ENCODE measurements around the gene DISC1.
"Not testable (repeated sequence)": the region's sequence is repeated elsewhere in the genome, so short reads cannot be mapped to it uniquely, and the experiment has no call there.

The DISC1 gene

GRCh38 chr1:231656741-231657140, 30.2 kb downstream of the DISC1 start:
- Histone ChIP-seq H3K4me1 (ENCODE audit: control insufficient read depth, insufficient read depth, low read length) (no peaks in the 10 kb centered on the region), H3K9ac (ENCODE audit: low read depth, low read length) (no peak overlapping the region), H3K9me3 (ENCODE audit: control insufficient read depth, insufficient read depth, low read length) (0 out of 2 replicates have a peak, but pooled peaks cover 3% of the 10 kb centered on the region)

GRCh38 chr1:231658223-231658622, 31.6 kb downstream of the DISC1 start:
- not testable (repeated sequence) for H3K4me1 ChIP-seq (ENCODE audit: control insufficient read depth, insufficient read depth, low read length); H3K9me3 ChIP-seq (ENCODE audit: control insufficient read depth, insufficient read depth, low read length); H3K27ac ChIP-seq (ENCODE audit: low read depth, low read length); H3K9ac ChIP-seq (ENCODE audit: low read depth, low read length); H3K36me3 ChIP-seq (ENCODE audit: control insufficient read depth, insufficient read depth, low read length); H3K4me3 ChIP-seq (ENCODE audit: low read depth, low read length); H3K27me3 ChIP-seq (ENCODE audit: control insufficient read depth, insufficient read depth, low read length)

More at GRCh38 chr1:231656741-231657140, 30.2 kb downstream of the DISC1 start:
- Histone ChIP-seq H3K27ac (ENCODE audit: low read depth, low read length) (no peak overlapping the region), H3K36me3 (ENCODE audit: control insufficient read depth, insufficient read depth, low read length) (no peaks in the 10 kb centered on the region), H3K4me3 (ENCODE audit: low read depth, low read length) (no peak overlapping the region), H3K27me3 (ENCODE audit: control insufficient read depth, insufficient read depth, low read length) (no peaks in the 10 kb centered on the region)

GRCh38 chr1:231660198-231660597, 33.6 kb downstream of the DISC1 start:
- no peak overlapping the region for H3K9ac ChIP-seq (ENCODE audit: low read depth, low read length)

GRCh38 chr1:231663211-231663792, 36.7 kb downstream of the DISC1 start:
- H3K27ac ChIP-seq (ENCODE audit: low read depth, low read length): no peak overlapping the region

More at GRCh38 chr1:231660198-231660597, 33.6 kb downstream of the DISC1 start:
- Histone ChIP-seq H3K27me3 (ENCODE audit: control insufficient read depth, insufficient read depth, low read length) (no peaks in the 10 kb centered on the region), H3K4me1 (ENCODE audit: control insufficient read depth, insufficient read depth, low read length) (no peaks in the 10 kb centered on the region), H3K27ac (ENCODE audit: low read depth, low read length) (no peak overlapping the region), H3K9me3 (ENCODE audit: control insufficient read depth, insufficient read depth, low read length) (0 out of 2 replicates have a peak, but pooled peaks cover 3% of the 10 kb centered on the region), H3K36me3 (ENCODE audit: control insufficient read depth, insufficient read depth, low read length) (no peaks in the 10 kb centered on the region), H3K4me3 (ENCODE audit: low read depth, low read length) (no peak overlapping the region)

GRCh38 chr1:231665101-231665500, 38.5 kb downstream of the DISC1 start:
- Histone ChIP-seq H3K4me3 (ENCODE audit: low read depth, low read length) (no peak overlapping the region), H3K9me3 (ENCODE audit: control insufficient read depth, insufficient read depth, low read length) (peaks cover 2% of the 10 kb centered on the region; the same call in 1 of the 2 replicates), H3K36me3 (ENCODE audit: control insufficient read depth, insufficient read depth, low read length) (no peaks in the 10 kb centered on the region), H3K4me1 (ENCODE audit: control insufficient read depth, insufficient read depth, low read length) (peaks cover 16% of the 10 kb centered on the region), H3K9ac (ENCODE audit: low read depth, low read length) (no peak overlapping the region), H3K27ac (ENCODE audit: low read depth, low read length) (no peak overlapping the region), H3K27me3 (ENCODE audit: control insufficient read depth, insufficient read depth, low read length) (no peaks in the 10 kb centered on the region)

More at GRCh38 chr1:231663211-231663792, 36.7 kb downstream of the DISC1 start:
- no peak overlapping the region for H3K9ac ChIP-seq (ENCODE audit: low read depth, low read length)
- H3K27me3 ChIP-seq (ENCODE audit: control insufficient read depth, insufficient read depth, low read length): no peaks in the 10 kb centered on the region
- H3K4me1 ChIP-seq (ENCODE audit: control insufficient read depth, insufficient read depth, low read length): peaks cover 16% of the 10 kb centered on the region
- no peaks in the 10 kb centered on the region for H3K36me3 ChIP-seq (ENCODE audit: control insufficient read depth, insufficient read depth, low read length)
- no peak overlapping the region for H3K4me3 ChIP-seq (ENCODE audit: low read depth, low read length)
- no peaks in the 10 kb centered on the region for H3K9me3 ChIP-seq (ENCODE audit: control insufficient read depth, insufficient read depth, low read length)

GRCh38 chr1:231665726-231666125, 39.1 kb downstream of the DISC1 start:
- Histone ChIP-seq H3K27ac (ENCODE audit: low read depth, low read length) (no peak overlapping the region), H3K9me3 (ENCODE audit: control insufficient read depth, insufficient read depth, low read length) (peaks cover 2% of the 10 kb centered on the region; the same call in 1 of the 2 replicates), H3K27me3 (ENCODE audit: control insufficient read depth, insufficient read depth, low read length) (no peaks in the 10 kb centered on the region), H3K9ac (ENCODE audit: low read depth, low read length) (no peak overlapping the region), H3K4me1 (ENCODE audit: control insufficient read depth, insufficient read depth, low read length) (peaks cover 16% of the 10 kb centered on the region), H3K36me3 (ENCODE audit: control insufficient read depth, insufficient read depth, low read length) (no peaks in the 10 kb centered on the region), H3K4me3 (ENCODE audit: low read depth, low read length) (no peak overlapping the region)

- Histone ChIP-seq H3K4me1 (ENCODE audit: control insufficient read depth, insufficient read depth, low read length) (peaks cover 16% of the 10 kb centered on the region), H3K4me3 (ENCODE audit: low read depth, low read length) (no peak overlapping the region), H3K27ac (ENCODE audit: low read depth, low read length) (no peak overlapping the region), H3K9ac (ENCODE audit: low read depth, low read length) (no peak overlapping the region), H3K27me3 (ENCODE audit: control insufficient read depth, insufficient read depth, low read length) (no peaks in the 10 kb centered on the region), H3K9me3 (ENCODE audit: control insufficient read depth, insufficient read depth, low read length) (peaks cover 2% of the 10 kb centered on the region; the same call in 1 of the 2 replicates), H3K36me3 (ENCODE audit: control insufficient read depth, insufficient read depth, low read length) (no peaks in the 10 kb centered on the region)
Measured at GRCh38 chr1:231666220-231666936, 39.8 kb downstream of the DISC1 start.

GRCh38 chr1:231666937-231667608, 40.5 kb downstream of the DISC1 start:
- no peaks in the 10 kb centered on the region for H3K27me3 ChIP-seq (ENCODE audit: control insufficient read depth, insufficient read depth, low read length)
- H3K4me1 ChIP-seq (ENCODE audit: control insufficient read depth, insufficient read depth, low read length): peaks cover 16% of the 10 kb centered on the region
- H3K4me3 ChIP-seq (ENCODE audit: low read depth, low read length): no peak overlapping the region
- no peak overlapping the region for H3K9ac ChIP-seq (ENCODE audit: low read depth, low read length)
- H3K27ac ChIP-seq (ENCODE audit: low read depth, low read length): no peak overlapping the region
- H3K36me3 ChIP-seq (ENCODE audit: control insufficient read depth, insufficient read depth, low read length): no peaks in the 10 kb centered on the region
- peaks cover 2% of the 10 kb centered on the region; the same call in 1 of the 2 replicates for H3K9me3 ChIP-seq (ENCODE audit: control insufficient read depth, insufficient read depth, low read length)

GRCh38 chr1:231667896-231668506, 41.4 kb downstream of the DISC1 start:
- H3K27me3 ChIP-seq (ENCODE audit: control insufficient read depth, insufficient read depth, low read length): no peaks in the 10 kb centered on the region
- H3K4me1 ChIP-seq (ENCODE audit: control insufficient read depth, insufficient read depth, low read length): peaks cover 16% of the 10 kb centered on the region
- no peak overlapping the region for H3K27ac ChIP-seq (ENCODE audit: low read depth, low read length)
- no peak overlapping the region for H3K4me3 ChIP-seq (ENCODE audit: low read depth, low read length)
- H3K9ac ChIP-seq (ENCODE audit: low read depth, low read length): no peak overlapping the region
- H3K36me3 ChIP-seq (ENCODE audit: control insufficient read depth, insufficient read depth, low read length): no peaks in the 10 kb centered on the region
- peaks cover 2% of the 10 kb centered on the region; the same call in 1 of the 2 replicates for H3K9me3 ChIP-seq (ENCODE audit: control insufficient read depth, insufficient read depth, low read length)

GRCh38 chr1:231668826-231669225, 42.2 kb downstream of the DISC1 start:
- Histone ChIP-seq H3K27me3 (ENCODE audit: control insufficient read depth, insufficient read depth, low read length) (no peaks in the 10 kb centered on the region), H3K4me3 (ENCODE audit: low read depth, low read length) (no peak overlapping the region), H3K9ac (ENCODE audit: low read depth, low read length) (no peak overlapping the region), H3K36me3 (ENCODE audit: control insufficient read depth, insufficient read depth, low read length) (no peaks in the 10 kb centered on the region), H3K9me3 (ENCODE audit: control insufficient read depth, insufficient read depth, low read length) (peaks cover 2% of the 10 kb centered on the region; the same call in 1 of the 2 replicates), H3K4me1 (ENCODE audit: control insufficient read depth, insufficient read depth, low read length) (peaks cover 16% of the 10 kb centered on the region), H3K27ac (ENCODE audit: low read depth, low read length) (no peak overlapping the region)
